ENCODE measurements around the gene ZNF700.
"Not testable (repeated sequence)": the region's sequence is repeated elsewhere in the genome, so short reads cannot be mapped to it uniquely, and the experiment has no call there.

The ZNF700 gene

DNA sequence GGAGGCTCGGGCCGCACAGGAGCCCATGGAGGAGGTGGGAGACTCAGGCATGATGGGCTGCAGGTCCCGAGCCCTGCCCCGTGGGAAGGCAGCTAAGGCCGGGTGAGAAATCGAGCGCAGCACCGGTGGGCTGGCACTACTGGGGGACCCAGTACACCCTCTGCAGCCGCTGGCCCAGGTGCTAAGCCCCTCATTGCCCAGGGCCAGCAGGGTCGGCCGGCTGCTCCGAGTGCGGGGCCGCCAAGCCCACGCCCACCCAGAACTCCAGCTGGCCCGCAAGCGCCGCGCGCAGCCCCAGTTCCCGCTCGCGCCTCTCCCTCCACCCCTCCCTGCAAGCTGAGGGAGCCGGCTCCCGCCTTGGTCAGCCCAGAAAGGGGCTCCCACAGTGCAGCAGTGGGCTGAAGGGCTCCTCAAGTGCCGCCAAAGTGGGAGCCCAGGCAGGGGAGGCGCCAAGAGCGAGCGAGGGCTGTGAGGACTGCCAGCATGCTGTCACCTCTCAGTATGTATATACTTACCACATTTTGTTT, 16.5 kb downstream of the ZNF700 start:
- DNase-seq, result not testable (repeated sequence)

DNA sequence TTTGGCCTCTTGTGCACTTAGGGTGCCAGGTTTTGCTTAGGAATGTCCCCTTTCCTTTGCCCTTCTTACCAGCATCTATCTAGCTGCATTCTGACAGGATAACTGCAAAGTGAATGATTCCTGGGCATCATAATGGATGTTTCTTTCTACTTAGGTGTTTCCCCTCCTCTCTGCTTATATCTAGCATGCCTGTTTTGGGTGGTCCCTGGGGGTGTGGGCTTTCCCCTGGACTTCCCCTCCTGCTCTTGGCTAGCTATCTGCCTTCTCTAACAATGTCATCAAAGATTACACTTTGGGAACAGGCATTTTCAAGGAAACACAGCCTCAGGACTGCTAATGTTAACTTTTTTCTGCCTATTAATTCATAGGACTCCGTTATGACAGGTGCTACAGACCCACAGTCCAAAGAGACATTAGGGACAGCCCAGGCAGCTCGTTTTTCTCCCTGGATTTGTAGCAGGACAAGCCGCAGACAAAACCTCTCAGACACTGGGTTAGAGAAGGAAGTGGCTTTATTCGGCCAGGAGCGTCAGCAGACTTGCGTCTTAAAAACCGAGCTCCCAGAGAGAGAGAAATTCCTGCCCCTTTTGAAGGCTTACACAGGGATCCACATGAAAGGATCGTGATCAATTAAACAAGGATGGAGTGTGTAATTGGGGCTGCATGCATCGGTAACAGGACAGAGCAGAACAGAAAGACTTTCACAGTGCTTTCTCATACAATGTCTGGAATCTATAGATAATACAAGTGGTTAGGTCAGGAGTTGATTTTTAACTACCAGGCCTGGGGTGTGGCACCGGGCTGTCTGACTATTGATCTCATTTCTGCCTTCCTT, 17.3 kb downstream of the ZNF700 start:
- DNase-seq, result no peak

DNA sequence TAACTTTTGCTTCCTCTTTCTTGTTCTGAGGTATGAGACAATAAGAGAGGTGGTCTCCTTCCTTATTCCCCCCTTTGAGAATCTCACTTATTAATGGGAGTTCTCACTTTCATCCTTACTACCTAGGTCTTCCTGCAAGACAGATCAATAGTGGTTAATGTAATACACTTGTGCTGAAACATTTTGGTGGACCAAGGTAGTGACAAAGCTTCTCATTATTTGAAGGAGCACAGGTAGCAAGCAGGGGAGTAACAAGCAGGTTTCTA, 17.9 kb downstream of the ZNF700 start:
- no peak for DNase-seq

DNA sequence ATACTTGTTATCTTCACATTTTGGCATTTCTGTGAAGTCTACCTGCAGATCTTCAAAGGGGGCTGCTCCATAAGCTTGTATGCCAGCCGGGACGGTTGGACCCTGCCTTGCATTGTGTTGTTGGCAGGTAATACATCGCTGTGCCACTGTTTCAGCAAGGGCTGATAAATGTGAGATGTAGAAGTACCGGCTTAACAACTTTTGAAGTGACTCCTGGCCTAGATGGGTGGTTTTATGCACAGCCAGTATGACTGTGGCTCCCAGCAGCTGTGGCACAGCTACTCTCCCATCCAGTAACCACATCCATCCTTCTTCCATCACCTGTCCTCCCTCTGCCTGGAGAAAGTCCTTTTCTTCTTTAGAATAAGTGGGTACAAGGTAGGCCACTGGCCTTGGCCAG, 19.7 kb downstream of the ZNF700 start:
- DNase-seq, result no peak

DNA sequence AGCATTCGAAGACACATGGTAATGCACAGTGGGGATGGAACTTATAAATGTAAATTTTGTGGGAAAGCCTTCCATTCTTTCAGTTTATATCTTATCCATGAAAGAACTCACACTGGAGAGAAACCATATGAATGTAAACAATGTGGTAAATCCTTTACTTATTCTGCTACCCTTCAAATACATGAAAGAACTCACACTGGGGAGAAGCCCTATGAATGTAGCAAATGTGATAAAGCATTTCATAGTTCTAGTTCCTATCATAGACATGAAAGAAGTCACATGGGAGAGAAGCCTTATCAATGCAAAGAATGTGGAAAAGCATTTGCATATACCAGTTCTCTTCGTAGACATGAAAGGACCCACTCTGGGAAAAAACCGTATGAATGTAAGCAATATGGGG, 23.7 kb downstream of the ZNF700 start:
- no peak for DNase-seq

DNA sequence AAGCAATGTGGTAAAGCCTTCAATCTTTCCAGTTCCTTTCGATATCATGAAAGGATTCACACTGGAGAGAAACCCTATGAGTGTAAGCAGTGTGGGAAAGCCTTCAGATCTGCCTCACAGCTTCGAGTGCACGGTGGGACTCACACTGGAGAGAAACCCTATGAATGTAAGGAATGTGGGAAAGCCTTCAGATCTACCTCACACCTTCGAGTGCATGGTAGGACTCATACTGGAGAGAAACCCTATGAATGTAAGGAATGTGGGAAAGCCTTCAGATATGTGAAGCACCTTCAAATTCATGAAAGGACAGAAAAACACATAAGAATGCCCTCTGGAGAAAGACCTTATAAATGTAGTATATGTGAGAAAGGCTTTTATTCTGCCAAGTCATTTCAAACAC, 24.3 kb downstream of the ZNF700 start:
- no peak for DNase-seq

DNA sequence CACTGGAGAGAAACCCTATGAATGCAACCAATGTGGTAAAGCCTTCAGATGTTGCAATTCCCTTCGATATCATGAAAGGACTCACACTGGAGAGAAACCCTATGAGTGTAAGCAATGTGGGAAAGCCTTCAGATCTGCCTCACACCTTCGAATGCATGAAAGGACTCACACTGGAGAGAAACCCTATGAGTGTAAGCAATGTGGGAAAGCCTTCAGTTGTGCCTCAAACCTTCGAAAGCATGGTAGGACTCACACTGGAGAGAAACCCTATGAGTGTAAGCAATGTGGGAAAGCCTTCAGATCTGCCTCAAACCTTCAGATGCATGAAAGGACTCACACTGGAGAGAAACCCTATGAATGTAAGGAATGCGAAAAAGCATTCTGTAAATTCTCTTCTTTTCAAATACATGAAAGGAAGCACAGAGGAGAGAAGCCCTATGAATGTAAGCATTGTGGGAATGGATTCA, 24.7 kb downstream of the ZNF700 start:
- not testable (repeated sequence) for DNase-seq

DNA sequence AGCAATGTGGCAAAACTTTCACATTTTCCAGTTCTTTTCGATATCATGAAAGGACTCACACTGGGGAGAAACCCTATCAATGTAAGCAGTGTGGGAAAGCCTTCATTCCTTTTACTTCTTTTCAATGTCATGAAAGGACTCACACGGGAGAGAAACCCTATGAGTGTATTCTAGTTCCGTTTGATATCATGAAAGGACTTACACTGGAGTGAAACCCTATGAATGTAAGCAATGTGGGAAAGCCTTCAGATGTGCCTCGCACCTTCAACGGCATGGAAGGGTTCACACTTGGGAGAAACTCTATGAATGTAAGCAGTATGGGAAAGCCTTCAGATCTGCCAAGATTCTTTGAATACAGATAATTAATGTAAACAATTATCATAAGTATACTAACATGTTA, 25.4 kb downstream of the ZNF700 start:
- DNase-seq, result no peak

DNA sequence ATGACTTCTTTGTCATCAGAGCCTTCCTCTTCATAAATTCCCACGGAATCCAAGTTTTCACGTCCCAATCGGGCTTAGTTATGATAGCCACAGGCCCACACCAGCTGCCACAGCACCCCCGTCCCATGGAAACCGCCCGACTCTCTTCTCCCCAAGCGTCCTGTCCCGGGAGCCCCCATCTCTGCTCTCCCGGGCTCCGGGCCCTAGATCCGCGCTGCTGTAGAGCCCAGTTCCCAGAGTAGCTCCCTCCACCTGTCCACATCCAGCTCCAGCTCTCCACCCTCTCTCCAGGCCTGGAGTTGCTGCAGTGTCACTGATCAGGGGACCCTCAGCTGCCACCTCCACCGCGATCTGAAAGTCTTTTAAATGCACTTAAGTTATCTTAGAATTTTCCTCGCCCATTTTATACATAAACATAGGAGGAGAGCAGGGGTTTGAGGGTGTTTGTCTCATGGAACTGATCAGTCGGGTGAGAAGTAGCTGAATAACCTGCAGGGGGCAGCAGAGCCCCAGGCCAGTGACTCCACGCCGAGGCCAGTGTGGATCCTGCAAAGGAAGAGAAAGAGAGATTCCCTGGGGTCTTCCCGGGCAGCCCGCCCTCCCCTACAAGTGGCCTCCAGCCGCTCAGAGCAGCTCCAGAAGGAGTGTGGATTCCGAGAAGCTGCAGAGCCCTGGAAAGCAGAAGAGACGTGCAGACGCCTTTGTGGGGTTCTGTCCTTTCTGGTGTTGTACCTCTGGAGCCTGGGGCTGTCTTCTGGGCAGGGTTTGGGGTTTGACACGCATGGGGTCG, 38.9 kb downstream of the ZNF700 start:
- peak; percentile 86 for DNase-seq

DNA sequence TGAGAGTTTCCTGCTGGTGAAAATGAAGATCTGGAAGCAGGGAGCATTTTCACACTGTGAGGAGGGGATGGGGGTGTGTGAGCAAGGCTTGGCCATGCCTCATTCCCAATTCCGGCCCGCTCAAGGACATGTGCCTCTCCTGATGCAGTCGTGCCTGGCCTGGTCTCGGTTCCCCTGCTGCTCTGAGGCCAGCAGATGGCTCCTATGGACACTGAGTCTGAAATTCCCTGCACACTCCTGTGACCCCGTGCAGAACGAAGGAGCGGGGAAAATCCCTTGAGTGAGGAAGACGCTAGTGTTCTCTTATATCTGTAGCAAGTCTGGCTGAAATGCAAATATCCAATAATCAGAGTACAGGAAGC, 39.6 kb downstream of the ZNF700 start:
- DNase-seq, result no peak

DNA sequence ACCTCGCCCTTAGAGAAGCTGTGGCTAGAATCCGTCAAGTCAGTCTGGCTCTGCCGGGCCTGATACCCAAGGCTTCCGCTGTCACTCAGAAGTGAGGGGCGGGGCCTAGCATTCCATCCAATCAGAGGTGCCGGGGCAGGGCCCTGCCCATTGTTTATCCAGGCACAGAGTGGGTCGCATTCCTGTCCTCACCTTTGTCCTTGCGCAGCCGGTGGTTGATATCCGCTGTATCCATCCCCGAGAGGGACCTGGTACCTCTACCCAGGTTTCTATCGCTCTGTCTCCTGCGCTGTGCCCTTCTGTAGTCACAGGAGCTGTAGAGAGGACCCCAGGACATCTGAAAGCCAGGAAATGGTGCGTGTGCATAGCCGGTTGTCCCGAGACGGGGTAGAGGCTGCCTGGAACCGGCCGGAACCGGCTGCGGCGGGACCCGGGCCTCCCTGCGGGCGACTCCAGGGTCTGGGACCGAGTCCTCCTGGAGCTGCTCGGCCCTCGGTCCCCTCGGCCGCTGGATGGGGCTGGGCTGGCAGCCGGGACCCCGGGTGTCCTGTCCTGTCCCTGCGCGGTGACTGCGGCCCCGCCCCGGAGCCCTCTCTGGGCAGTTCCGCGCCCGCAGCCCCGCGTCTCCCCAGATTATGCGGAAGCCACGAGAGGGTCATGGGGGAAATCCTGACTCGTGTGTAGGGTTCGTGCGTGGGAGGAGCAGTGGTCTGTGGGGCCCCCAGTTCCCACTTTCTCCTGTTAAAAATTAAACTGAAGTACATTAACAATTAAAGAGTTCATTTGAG, 40.1 kb downstream of the ZNF700 start, which contains the start of gene ZNF763:
ZNF763 (plus strand) TSS at position 183 of the 788 bp plus-strand sequence; CDS start at position 352, 169 bp downstream.
- DNase-seq, result peak; percentile 93

DNA sequence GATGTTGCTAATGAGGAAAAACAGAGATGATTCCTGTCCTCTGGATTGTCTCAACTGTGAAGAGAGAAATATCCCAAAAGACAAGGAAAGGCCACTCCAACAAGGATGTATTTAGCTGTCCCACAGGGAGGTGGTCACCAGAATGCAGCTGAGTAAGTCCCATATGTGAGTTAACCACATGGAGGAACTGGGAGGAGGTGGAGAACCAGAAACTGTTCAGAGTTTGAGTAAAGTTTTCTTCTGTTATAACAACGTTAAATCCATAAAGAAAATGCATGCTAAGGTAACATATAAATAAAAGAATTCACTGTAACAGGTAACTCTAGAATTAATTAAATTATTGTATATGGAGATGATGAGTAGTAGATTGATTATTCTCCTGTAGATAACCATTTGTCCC, 45.3 kb downstream of the ZNF700 start:
- DNase-seq, result no peak

DNA sequence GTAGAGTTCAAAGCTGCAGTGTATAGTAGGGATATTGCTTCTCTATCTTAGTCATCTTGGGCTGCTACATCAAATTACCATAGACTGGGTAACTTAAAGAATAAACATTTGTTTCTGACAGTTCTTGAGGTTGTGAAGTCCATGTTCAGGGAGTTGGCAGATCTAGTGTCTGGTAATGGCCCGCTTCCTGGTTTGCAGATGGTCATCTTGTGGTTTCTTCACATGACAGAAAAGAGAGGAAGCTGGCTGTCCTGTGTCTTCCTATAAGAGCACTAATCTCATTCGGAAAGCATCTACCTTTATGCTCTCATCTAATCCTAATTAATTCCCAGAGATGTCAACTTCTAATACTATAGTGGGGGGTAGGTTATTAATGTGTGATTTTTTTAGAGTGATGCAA, 46.1 kb downstream of the ZNF700 start:
- no peak for DNase-seq

DNA sequence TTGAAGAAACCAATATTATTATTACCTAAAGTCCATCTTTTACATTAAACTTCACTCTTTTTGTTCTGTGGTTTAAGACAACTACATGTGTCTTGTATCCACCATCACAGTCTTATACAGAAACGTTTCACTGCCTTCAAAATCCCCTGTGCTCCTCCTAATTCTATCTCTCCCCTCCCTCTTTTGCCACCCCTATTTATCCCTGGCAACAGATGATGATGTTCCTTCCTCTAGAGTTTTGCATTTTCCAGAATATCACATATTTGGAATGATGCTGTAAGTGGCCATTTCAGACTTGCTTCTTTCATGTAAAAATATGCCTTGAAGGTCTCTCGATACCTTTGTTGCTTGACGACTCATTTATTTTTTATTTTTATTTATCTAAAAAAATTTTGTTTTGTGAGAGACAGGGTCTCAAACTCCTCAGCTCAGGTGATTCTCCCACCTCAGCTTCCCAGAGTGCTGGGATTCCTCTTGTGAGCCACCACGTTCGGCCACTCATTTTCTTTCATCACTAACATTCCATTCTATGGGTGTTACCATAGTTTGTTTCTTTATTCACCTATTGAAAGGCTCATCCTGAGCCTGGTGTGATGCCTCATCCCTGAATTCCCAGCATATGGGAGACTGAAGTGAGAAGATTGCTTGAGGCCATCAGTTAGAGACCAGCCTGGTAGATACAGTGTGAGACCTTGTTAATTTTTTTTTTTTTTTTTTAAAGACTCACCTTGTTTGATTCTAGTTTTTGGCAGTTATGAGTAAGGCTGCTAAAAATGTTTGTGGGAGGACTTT, 48.3 kb downstream of the ZNF700 start:
- DNase-seq, result no peak

DNA sequence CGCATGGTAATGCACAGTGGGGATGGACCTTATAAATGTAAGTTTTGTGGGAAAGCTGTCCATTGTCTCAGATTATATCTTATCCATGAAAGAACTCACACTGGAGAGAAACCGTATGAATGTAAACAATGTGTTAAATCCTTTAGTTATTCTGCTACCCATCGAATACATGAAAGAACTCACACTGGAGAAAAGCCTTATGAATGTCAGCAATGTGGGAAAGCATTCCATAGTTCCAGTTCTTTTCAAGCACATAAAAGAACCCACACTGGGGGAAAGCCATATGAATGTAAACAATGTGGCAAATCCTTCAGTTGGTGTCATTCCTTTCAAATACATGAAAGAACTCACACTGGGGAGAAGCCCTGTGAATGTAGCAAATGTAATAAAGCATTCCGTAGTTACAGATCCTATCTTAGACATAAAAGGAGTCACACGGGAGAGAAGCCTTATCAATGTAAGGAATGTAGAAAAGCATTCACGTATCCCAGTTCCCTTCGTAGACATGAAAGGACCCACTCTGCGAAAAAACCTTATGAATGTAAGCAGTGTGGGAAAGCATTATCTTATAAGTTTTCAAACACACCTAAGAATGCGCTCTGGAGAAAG, 53.7 kb downstream of the ZNF700 start:
- DNase-seq, result no peak

DNA sequence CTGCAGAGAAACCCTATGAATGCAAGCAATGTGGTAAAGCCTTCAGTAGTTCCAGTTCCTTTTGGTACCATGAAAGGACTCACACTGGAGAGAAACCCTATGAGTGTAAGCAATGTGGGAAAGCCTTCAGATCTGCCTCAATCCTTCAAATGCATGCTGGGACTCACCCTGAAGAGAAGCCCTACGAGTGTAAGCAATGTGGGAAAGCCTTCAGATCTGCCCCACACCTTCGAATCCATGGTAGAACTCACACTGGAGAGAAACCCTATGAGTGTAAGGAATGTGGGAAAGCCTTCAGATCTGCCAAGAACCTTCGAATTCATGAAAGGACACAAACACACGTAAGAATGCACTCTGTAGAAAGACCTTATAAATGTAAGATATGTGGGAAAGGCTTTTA, 54.6 kb downstream of the ZNF700 start:
- DNase-seq, result no peak

DNA sequence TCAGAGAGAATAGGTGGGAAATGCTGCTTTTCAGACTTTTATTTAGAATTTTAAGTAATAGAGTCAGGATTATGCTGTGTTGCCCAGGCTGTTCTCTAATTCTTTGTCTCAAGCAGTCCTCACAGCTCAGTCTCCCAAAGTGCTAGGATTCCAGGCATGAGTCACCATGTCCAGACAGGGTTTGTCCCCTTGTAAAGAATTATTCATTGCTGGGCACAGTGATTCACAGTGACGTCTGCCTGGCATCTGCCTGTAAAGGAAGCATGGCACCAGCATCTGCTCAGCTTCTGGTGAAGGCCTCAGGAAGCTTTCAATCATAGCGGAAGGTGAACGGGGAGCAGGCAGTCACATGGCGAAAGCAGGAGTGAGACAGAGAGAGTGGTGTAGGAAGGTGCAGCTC, 57.6 kb downstream of the ZNF700 start:
- DNase-seq, result no peak

DNA sequence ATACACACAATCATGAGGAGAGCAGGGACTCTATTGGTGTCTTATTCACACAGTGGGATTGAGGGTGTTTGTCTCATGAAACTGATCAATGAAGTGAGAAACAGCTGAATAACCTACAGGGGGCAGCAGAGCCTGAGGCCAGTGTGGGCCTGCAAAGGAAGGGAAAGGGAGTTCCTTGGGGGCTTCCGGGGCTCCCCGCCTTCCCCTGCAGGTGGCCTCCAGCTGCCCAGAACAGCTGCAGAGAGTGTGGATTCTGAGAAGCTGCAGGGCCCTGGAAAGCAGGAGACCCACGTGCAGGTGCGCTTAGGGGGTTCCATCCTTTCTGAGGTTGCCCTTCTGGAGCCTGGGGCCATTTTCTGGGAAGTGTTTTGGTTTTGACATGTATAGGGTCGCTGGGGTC, 60.1 kb downstream of the ZNF700 start:
- DNase-seq, result peak; percentile 44

DNA sequence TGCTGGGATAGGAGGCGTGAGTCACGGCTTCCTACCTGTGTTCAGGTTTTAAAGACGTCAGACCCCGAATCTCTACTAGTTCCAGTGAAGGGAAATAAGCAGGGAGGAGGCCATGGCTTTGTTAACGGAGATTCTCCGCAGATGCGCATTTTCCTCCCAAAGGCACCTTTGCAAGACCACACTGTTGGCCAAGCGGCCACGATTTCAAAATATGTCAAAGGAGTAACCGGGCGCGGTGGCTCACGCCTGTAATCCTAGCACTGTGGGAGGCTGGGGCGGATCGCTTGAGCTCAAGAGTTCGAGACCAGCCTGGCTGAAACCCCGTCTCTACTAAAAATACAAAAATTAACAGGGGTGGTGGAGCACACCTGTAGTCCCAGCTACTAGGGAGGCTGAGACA, 61.8 kb downstream of the ZNF700 start:
- DNase-seq, result no peak

DNA sequence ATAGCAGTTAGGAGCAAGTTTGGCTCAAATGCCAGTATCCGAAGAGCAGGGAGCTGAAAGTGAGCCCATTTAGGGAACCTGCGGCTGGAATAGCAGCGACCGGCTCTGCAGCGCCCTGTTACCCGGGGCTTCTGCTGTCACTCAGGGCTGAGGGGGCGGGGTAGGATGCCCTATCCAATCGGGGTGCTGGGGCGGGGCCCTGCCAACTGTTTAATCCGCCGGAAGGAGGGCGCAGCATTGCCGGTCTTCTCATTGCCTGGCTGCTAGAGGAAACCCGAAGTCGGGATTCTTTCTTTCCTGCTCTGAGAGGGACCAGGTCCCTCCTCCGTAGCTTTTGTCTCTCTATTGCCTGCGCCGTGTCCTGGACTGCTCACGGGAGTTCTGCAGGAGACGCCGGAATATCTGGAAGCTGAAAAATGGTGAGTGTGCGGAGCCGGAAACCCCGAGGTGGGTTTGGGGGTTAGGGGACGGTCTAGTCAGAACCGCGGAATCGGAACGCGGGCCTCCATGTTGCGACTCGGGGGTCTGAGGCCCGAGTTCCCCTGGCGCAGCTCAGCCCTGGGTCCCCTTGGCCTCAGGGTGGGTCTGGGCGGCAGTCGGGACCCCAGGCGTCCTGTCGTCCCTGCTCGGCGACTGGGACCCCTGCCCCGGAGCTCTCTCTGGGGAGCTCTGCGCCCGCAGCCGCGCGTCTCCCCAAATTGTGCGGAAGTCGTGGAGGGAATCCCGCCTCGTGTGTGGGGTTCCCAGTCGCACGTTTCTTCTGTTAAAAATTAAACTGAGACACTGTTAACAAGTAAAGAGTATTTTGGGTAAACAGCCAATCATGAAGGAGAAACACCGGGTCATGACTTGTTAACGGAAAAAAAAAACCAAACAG, 62.7 kb downstream of the ZNF700 start:
- DNase-seq, result peak; percentile 95

DNA sequence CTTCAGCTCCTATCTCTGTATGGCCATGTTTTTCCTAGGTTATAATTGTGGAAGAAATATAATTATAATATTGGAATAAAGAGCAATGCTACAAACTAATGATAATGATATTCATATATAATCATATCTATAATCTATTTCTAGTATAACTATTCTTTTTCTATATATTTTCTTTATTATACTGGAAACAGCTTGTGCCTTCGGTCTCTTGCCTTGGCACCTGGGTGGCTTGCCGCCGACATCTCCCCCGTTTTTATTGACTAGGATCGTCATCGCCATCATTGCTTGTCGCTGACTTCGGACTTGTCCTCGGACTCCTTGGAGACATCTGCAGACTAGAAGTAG, 64.2 kb downstream of the ZNF700 start:
- DNase-seq, result no peak

Measured in stimulated activated CD8-positive, alpha-beta memory T cell treated with anti-CD3 and anti-CD28 coated beads, Interleukin-4, amount 100 ng/mL, for 48 hours (primary cell).